ENCODE results near the gene JAML. TPM values are rescaled to one million over a fixed set of nuclear protein-coding genes. Genes with fewer than 3 reads are reported as not detected.

JAML gene
- total RNA-seq, 2 experiments from 2014 or later: 148 to 150 TPM

DNA sequence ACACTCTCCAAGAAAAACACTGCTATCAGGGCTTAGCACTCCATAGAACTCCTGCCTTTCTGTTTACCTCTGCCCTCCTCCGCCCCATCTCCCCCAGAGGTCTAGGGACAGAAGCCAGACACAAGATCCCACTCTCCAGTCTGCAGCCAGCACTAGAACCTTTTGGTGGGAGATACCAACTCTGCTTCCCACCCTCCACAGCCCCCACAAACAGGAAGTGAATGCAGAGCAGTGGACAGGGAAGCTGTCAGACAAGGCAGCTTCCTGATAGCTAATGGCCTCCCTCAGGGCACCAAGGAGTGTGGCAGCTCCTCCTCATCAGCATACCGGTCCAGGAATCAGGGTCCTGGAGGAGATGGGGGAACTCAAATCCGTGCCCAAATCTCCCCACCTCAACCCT is 77.3 kb downstream of the JAML start:
- Mint-ChIP-seq H3K27me3 (peaks cover 50% of the 10 kb centered on the region), H3K36me3 (no peaks in the 10 kb centered on the region), H3K4me3 (no peak overlapping the region), H3K9me3 (no peaks in the 10 kb centered on the region), H3K4me1 (peaks cover 3% of the 10 kb centered on the region), H3K27ac (no peak overlapping the region)
- DNase-seq: no peak

DNA sequence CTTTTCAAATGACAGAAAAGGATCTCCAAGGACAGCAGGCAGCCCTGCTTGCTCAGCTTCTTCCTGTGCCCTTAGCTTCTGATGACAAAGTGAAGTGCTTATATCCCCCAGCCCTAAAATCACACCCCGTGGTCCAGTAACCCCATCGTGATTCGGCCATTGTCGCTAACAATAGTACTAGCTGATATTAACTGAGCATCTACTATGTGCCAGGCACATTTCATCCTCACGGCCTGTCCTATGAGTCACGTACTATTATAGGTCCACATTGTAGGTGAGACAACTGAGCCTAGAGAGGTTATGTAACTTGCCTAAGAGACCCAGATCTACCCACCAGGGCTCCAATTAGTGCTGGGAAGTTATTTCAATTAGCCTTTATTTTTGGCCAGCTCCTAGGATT is 78.3 kb downstream of the JAML start:
- no peaks in the 10 kb centered on the region for H3K36me3 Mint-ChIP-seq
- no peak for DNase-seq
- H3K4me3 Mint-ChIP-seq: peak overlapping the region; percentile 75
- H3K27me3 Mint-ChIP-seq: peaks cover 53% of the 10 kb centered on the region
- H3K27ac Mint-ChIP-seq: no peak overlapping the region
- H3K9me3 Mint-ChIP-seq: no peaks in the 10 kb centered on the region
- peaks cover 3% of the 10 kb centered on the region for H3K4me1 Mint-ChIP-seq

DNA sequence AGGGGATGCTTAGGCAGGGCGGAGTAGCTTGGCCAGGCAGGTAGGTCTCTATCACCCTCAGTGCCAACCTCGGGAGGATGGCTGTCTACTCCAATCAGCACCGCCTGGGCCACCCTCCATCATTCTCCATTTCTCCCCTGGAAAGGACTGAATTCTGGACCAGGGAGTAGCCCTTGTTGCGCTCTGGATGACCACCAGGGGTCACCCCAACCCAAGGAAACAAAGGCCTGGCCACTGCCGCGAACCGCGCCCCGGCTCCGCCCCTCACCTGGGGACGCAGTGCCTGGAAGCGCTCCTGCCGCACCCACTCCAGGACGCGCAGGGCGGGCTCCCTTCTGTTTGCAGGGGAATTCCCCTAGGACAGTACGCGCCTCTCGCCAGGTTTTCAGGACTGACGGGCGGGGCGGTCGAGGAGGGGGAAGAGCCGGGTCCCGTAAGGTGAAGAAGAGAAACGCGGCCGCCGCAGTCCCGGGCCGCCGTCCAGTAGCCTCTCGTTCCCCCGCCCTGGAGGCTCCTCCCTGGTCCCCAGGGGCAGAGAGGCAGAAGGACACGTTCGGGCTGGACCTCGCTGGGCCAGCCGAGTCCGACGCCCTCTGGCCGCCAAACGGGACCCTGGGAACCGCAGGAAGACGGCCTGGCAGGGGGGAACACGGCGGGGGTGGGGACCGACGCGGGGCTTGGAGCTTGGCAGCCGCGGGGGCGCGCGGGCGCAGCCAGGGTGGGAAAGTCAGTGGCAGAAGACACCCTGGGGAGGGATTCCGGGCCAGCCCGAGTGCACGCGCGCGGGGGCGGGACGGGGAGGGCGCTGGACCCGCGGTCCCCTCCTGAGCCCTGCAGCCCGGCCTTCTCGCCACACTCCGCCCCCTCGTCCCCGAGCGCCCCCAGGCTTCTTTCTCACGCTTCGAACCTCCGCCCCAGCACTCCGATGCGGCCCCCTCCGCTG is 79.3 kb downstream of the JAML start:
- no peaks in the 10 kb centered on the region for H3K9me3 Mint-ChIP-seq
- H3K4me3 Mint-ChIP-seq: peak overlapping the region; percentile 75
- H3K36me3 Mint-ChIP-seq: no peaks in the 10 kb centered on the region
- peaks cover 53% of the 10 kb centered on the region for H3K27me3 Mint-ChIP-seq
- no peak overlapping the region for H3K27ac Mint-ChIP-seq
- peak; percentile 90 for DNase-seq
- peaks cover 3% of the 10 kb centered on the region for H3K4me1 Mint-ChIP-seq

DNA sequence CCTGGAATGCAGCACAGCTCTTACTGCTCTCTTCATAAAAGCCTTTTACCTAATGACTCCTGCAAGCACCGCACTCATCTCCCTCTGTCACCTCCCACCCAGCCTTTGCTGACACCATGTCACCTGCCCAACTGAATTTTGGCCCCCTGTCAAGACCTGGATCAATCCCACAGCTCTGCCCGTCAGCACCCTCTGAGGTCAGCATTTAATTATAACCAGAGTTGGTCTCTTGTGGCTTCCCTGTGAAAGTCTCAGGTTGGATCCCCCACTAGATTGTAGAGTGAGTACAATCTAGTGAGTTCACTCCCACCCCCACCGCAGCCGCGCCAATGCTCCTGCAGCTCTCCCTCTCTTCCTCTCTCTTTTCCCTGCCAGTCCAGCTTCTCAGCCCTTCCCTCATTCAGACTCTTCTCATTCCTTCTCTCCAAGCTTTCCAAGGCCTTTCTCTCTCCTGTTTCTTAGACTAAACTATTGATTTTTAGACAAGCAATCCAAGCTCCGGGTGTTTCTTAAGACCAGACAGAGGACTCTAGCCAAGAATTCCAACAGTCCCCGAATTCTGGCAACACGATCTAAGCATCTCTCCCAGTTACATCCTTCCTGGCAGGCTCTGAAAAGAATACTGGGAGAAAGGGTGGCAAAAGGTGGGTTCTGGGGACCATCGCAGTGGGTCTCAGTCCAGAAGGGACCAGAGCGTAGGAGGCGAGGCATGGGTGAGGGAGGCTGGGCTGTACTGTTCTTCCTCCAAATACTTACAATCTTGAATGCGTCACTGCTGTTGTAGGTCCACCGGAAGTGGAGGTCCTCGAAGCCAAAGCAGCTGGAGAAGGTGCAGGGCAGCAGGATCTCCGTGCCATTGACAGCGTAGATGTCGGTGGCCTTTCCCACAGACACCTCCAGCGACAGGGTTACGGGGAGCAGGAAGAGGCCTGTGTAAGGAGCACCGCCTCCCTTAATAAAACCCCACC is 80.2 kb downstream of the JAML start:
- Mint-ChIP-seq H3K4me1 (peaks cover 3% of the 10 kb centered on the region), H3K9me3 (no peaks in the 10 kb centered on the region), H3K4me3 (no peak overlapping the region), H3K27ac (no peak overlapping the region), H3K36me3 (no peaks in the 10 kb centered on the region), H3K27me3 (peaks cover 58% of the 10 kb centered on the region)
- DNase-seq: no peak

Other genes starting within 250 kb of the JAML start
- 10 to 100 TPM; 39.6 to 41.2 TPM for gene IL10RA, start 238.6 kb downstream of the JAML start, total RNA-seq
- gene TMPRSS4, start 147.9 kb downstream of the JAML start, total RNA-seq: not detected
- gene SMIM35, start 138.0 kb downstream of the JAML start, total RNA-seq: not detected
- under 1 TPM; 0.41 to 0.58 TPM for gene SCN4B, start 72.2 kb downstream of the JAML start, total RNA-seq
- not detected for gene SCN2B, start 48.4 kb downstream of the JAML start, total RNA-seq
- gene MPZL3, start 27.4 kb upstream of the JAML start, total RNA-seq: 10 to 100 TPM; 49.1 to 50.7 TPM
- 10 to 100 TPM; 18.8 to 20.1 TPM for gene MPZL2, start 39.3 kb upstream of the JAML start, total RNA-seq
- gene CD3E, start 79.7 kb upstream of the JAML start, total RNA-seq: 100 to 1,000 TPM; 364 TPM
- gene CD3D, start 117.7 kb upstream of the JAML start, total RNA-seq: 100 to 1,000 TPM; 341 to 350 TPM
- gene CD3G, start 119.3 kb upstream of the JAML start, total RNA-seq: 100 to 1,000 TPM; 133 to 142 TPM
- 10 to 100 TPM; 55.0 to 56.3 TPM for gene UBE4A, start 134.6 kb upstream of the JAML start, total RNA-seq
- gene ATP5MG, start 176.6 kb upstream of the JAML start, total RNA-seq: 100 to 1,000 TPM; 246 to 264 TPM
- 10 to 100 TPM; 55.8 to 58.9 TPM for gene KMT2A, start 211.5 kb upstream of the JAML start, total RNA-seq

Measured in activated naive CD8-positive, alpha-beta T cell treated with anti-CD3 and anti-CD28 coated beads for 36 hours (primary cell).